ENCODE measurements around the gene ATP23.

Gene ATP23

GRCh38 chr12:57908511-57908910, 32.9 kb upstream of the ATP23 start:
- DNase-seq = no peak

DNA sequence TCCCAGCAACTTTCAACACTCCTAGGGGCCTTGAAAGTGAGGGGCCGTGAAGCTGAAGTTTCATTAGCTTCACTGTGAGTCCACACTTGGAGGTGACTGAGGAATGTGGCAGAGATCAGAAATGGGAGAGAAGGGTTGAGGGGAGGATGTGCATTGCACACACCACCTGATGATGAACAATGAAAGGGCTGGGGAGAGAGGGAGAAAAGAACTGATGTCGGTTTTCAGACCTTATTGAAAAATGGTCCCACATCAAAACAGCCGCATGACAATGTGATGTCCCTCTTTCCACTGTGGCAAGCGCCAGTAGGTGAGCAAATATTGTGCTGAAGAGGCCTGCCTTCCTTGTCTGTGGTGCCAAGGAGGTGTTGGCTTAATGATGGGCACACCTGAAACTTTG, 32.3 kb upstream of the ATP23 start:
- no peak for DNase-seq

- no peak for DNase-seq
Observed at GRCh38 chr12:57909611-57910010, 31.8 kb upstream of the ATP23 start.

DNA sequence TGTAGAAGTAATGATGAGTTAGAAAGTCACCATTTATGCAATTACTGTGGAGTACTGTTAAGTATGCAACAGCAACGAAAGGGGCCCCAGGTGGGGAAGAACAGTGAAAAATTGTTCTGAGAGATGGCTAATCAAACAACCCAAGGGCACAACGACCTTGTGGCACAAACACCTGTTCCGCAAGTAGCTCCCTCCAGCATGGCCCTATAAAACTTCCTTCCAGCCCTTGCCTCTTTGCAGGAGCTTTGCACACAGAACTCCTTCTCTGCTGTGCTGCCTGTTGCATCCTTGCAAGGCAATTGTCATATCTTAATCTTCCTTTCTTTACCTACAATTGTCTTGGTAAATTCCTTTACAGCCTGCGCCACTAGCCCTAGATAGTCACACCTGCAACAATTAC, 23.2 kb upstream of the ATP23 start:
- no peak for DNase-seq

GRCh38 chr12:57927086-57927485, 14.3 kb upstream of the ATP23 start:
- DNase-seq = no peak

GRCh38 chr12:57929092-57929830, 12.1 kb upstream of the ATP23 start:
- no peak for DNase-seq

GRCh38 chr12:57934819-57935218, 6.5 kb upstream of the ATP23 start:
- no peak for DNase-seq

DNA sequence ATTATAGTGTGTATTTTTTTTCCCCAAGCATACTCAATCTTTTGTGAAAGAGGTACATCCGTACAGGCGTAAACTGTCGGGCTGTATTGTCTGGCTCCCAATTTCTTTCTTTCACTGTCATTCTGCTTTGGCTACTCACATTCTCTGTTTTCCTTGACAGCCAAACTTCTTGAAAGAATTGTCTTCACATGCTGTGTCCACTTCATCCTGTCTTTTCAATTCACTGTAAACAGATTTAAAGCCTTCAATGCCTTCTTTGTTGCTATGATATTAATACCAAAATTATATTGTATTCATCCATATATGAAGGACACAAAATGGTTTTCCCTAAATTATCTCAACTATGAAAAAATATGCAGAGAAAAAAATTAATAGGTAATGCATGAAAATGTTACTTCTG, 6.0 kb upstream of the ATP23 start:
- no peak for DNase-seq

- DNase-seq = peak; percentile 95 to 96
Observed at GRCh38 chr12:57935839-57936512, 5.4 kb upstream of the ATP23 start.

DNA sequence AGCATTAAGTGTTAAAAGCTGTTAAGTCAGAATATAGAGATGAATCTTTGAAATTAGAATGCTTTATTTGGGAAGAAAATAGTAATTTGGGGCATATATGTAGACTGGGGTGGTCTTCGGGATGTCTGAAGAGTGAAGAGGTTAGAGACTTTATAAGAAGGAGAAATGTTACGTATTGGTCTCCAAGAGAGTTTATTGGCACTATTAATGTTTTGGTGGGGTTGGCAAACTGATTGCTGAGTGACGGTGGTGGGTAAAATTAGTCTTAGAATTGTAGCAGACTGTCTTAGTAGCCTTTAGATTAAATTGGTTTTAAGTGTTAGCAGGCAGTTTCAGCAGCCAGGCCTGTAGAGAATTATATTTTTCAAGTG, 4.9 kb upstream of the ATP23 start:
- no peak for DNase-seq

- DNase-seq = no peak
Observed at GRCh38 chr12:57939291-57939690, 2.1 kb upstream of the ATP23 start.

DNA sequence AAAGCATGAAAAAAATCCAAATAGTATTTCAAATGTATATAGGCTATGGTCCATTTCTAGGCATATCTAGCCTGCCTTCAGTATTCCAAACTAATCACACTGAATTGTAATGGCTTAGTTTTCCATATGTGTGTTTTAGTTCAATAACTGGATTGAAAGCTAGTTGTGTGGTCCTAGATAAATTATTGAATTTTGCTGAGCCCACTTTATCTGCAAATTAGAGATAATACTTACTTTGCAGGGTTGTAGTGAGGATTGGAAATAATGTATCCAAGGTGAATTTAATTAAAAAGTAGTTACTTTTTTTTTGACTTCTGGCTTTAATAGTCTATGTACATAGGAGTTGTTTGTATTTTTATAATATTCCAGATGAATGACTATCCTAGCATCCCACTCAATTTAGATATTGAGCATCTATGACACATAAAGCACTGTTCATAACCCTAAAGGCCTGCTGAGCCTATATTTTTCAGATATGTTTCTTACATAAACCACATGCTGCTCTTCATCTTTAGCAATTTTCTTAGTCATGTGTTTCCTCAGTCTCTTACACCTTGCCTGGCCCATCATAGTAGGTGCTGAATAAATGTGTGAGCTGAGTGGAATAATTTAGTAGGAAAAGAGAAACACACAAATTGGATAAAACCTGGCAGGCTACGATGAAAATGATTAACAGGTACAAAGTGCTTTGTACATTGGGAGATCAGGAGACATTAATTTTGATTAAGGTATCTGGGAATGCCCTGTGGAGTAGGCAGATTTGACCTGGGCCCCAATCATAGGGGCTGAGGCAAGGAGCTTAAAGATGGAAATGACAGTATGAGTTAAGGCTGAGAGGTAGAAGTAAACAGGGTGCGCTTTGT, 1.1 kb upstream of the ATP23 start:
- peak in 1 of 2 donors; percentile 6 for DNase-seq

DNA sequence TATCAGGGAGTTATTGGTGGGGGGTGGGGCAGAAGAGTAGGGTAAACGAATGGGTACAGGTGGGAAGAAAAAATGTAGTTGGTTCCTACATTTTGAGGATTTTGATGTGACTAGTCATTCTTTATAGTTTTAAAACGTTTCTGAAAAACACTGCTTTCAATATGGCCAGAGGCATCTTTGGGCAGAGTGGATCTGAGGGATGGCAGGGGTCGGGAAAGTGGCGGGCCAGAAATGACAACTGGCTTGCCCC, 527 bp upstream of the ATP23 start:
- peak in 1 of 2 donors; percentile 2 for DNase-seq

GRCh38 chr12:57943438-57944080, 2.2 kb downstream of the ATP23 start:
- no peak for DNase-seq

DNA sequence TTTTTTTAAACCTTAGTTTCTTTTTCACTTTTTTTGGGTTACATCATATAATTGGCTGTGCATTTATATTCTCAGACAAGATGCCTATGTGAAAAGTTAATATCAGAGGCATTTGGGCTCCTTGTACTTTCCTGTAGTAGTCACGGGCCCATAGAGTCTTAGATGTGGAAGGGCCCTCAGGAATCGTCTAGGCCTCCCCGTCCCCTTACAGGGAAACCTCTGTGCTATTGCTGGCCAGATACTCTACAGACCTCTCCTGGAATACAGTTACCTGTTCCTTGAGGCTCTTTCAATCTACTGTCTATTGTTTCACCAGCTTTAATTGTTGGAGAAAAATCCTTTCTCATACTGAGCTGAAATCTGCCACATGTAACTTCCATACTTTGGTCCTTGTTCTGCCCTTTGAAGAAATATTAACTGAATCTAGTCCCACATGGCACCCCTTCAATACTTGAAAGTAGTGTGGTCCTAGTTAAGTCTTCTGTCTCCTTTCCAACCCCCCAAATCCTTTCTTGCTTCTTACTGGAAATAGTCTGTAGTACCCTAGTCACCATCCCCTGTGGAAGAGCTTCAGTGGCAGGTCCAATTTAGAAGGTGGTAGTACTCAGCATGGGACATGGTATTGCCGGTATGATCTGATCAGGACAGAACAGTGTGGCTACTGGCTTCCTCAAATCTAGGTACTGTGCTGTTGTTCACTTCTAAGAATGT, 3.1 kb downstream of the ATP23 start:
- no peak for DNase-seq

GRCh38 chr12:57952766-57953165, 11.4 kb downstream of the ATP23 start:
- no peak for DNase-seq

DNA sequence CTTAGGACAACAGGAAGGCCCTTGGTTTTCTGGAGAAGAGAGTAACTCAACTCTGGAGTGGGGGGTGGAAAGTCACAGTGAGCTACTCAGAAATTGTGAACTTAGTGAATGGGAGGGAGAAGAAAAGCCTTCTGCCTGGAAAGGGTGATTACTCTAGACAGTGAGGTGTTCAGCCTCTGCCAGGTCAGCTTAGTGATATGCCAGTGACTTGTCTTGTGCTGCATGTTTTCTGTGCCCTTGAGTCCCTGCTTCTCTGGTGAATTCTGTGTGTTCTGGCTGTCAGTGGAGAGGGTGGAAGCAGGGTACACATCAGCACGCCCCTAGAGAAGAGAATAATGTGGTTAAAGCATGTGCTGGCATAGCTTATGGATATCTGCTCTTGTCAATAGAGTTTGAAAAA, 13.4 kb downstream of the ATP23 start:
- DNase-seq = no peak

DNA sequence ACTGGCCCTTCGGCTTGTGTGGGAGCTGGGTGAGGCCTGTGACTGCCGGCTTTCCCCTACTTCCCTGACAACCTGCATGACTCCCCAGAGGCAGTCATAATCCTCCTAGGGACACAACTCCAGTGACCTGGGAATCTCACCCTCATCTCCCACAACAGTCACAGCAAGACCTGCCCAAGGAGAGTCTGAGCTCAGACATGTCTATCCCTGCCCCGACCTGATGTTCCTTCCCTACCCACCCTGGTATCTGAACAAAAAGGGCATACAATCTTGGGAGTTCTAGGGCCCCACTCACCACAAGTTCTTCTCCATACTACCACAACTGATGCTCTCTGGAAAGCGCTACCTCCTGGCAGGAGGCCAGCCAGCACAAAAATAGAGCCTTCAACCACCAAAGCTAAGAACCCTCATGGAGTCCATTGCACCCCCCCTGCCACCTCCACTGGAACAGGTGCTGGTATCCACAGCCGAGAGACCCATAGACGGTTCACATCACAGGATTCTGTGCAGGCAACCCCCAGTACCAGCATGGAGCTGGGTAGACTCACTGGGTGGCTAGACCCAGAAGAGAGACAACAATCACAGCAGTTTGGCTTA, 16.8 kb downstream of the ATP23 start:
- no peak for DNase-seq

DNA sequence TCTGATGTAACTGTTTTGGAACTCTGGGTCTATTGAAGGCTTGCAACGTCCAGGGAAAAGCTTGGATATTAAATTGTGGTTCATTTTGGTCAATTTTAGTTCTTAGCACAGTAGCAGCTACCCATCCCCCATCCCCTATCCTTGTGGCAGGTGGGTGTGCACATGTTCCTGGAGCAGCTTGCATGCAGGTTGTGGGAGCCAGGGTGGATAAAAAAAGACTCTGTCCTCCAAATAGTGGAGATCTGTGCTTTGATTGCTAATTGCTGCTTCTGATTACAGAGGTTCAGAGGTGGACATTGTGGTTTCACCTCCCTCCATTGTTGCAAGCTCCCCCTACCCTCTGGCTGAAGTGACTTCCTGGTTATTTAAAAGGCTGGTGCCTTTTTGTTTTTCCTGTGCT, 23.1 kb downstream of the ATP23 start:
- no peak for DNase-seq

- DNase-seq = no peak
Observed at GRCh38 chr12:57965766-57966165, 24.4 kb downstream of the ATP23 start.

- no peak for DNase-seq
Observed at GRCh38 chr12:57966536-57966935, 25.2 kb downstream of the ATP23 start.

GRCh38 chr12:57983146-57983857, 41.9 kb downstream of the ATP23 start:
- DNase-seq = peak in 1 of 2 donors; percentile 18

Data from CD4-positive, alpha-beta T cell treated with Interleukin-1 beta for 1 hour (primary cell).